GM18505 (cell line): Measurements from ENCODE around the gene PPP2R5C.
A peak's percentile ranks its signal among the peaks of the same experiment; 100 is the strongest.

Experiments
- ATAC-seq: cut with Tn5 transposase; IDR thresholded peaks from one replicate; pipeline ENCODE4 v1.9.1; 2021; ENCODE audit not compliant: unreplicated experiment
- POLR2A ChIP-seq: IDR thresholded peaks from 4 replicates; pipeline ENCODE4 v1.6.1; 2011; ENCODE audit warnings: borderline replicate concordance; ENCODE audit not compliant: insufficient read depth, insufficient read length; ENCODE audit errors: extremely low read depth

The PPP2R5C gene

GRCh38 chr14:101844219-101844618, 82.7 kb downstream of the PPP2R5C start:
- TF ChIP-seq POLR2A: no peak
- ATAC-seq: no peak

GRCh38 chr14:101844751-101845150, 83.2 kb downstream of the PPP2R5C start:
- TF ChIP-seq POLR2A: no peak
- ATAC-seq: no peak

DNA sequence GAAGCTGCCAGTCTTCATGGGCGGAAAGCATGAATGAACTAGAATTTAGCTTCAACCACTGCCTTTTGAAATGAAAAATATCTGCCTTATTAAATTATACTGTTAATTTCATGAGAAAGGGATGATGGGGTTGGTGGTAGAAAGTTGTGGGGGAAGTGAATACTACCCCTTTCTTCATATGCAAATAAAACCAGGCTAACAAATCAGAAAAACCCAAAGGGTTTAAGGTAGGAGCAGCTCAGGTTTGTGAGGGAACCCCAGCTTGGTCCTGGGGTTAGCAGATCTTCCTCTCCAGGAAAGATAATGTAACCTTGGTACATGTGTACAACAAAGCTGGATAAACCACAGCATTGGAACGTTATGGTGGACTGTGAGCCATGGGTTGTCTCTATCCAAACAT, 84.0 kb downstream of the PPP2R5C start:
- TF ChIP-seq POLR2A: no peak
- ATAC-seq: no peak

- no peak for TF ChIP-seq POLR2A
- no peak for ATAC-seq
Observed at GRCh38 chr14:101845896-101846295, 84.4 kb downstream of the PPP2R5C start.

GRCh38 chr14:101849125-101849524, 87.6 kb downstream of the PPP2R5C start:
- ATAC-seq: peak; percentile 52
- no peak for TF ChIP-seq POLR2A

- no peak for ATAC-seq
- TF ChIP-seq POLR2A: no peak
Observed at GRCh38 chr14:101849640-101850039, 88.1 kb downstream of the PPP2R5C start.

DNA sequence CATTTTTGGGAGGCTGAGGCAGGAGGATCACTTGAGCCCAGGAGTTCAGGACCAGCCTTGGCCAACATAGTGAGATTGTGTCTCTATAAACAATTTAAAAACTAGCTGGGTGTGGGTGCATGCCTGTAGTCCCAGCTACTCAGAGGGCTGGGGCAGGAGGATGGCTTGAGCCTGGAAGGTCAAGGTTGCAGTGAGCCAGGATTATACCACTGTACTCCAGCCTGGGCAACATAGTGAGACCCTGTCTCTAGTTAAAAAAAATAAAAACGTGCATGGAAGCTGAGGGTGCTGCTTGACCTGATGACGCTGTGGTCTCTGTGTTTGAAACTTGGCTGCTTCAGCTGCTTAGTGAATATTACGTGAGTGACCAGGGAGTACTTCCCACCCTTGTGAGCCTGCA, 89.7 kb downstream of the PPP2R5C start:
- ATAC-seq: no peak
- no peak for TF ChIP-seq POLR2A

GRCh38 chr14:101851736-101852405, 90.4 kb downstream of the PPP2R5C start:
- no peak for ATAC-seq
- no peak for TF ChIP-seq POLR2A

DNA sequence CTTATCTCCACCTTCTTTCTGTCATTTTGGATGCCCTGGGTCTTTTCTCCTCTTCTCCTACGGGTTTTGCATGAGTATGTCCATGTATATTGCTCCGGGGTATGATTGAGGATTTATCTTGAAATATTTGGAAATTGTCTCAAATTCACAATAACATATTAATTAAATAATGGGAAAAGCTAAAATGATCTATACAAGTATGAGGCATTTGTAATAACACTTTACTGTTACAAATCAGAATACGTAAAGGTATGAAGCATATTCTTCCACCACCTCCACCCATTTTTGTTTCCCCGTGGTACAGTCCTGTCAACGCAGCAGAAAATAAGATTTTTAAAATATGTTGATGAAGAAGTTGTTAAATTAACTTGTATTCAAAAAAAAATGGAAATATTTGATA, 91.3 kb downstream of the PPP2R5C start:
- no peak for ATAC-seq
- TF ChIP-seq POLR2A: no peak

DNA sequence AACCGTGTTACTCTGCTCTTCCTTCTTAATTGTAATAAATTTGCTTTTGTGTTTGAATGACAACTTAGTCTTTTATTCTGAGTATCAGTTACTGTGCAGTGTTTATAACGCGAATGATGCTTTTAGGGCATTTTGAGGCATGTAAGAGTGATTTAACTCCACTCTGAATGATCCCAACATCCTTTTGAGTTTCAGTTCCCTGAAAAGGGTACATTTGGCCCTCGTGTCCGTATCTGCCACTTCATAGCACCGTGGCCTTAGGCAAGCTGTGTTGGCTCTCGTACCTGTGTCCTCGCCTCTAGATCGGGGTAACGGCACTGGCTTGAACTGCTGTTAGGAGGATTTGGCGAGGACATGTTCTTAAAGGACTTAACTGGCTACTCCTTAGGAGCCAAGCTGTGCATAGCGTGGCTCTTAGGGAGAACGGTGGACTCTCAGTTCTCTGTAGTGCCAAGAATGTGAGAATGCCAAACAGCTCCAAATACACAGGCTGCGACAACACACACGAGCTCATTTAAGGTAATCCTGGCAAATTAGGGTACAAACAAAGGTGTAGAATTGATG, 92.0 kb downstream of the PPP2R5C start:
- no peak for TF ChIP-seq POLR2A
- ATAC-seq: no peak

DNA sequence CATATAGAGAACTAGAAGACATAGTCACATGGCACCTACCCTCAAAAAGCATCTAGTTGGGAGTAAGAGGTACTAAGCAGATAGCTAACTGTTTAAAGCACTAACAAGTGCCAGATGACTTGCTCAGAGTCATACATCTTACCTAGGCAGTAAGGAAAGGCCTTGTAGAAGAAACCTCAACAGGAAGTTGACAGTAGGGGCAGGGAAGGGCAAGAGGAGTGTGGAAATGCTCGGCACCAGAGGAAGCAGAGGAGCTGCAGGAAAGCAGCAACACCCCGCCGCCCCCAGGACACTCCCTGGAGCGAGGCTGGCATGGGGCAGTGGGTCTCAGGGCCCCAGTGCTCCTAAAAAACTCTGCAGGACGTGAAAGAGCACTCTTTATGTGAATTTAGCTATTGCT, 92.9 kb downstream of the PPP2R5C start:
- no peak for TF ChIP-seq POLR2A
- ATAC-seq: no peak

GRCh38 chr14:101855958-101856357, 94.4 kb downstream of the PPP2R5C start:
- ATAC-seq: no peak
- TF ChIP-seq POLR2A: no peak

- TF ChIP-seq POLR2A: no peak
- ATAC-seq: no peak
Observed at GRCh38 chr14:101856536-101856935, 95.0 kb downstream of the PPP2R5C start.

DNA sequence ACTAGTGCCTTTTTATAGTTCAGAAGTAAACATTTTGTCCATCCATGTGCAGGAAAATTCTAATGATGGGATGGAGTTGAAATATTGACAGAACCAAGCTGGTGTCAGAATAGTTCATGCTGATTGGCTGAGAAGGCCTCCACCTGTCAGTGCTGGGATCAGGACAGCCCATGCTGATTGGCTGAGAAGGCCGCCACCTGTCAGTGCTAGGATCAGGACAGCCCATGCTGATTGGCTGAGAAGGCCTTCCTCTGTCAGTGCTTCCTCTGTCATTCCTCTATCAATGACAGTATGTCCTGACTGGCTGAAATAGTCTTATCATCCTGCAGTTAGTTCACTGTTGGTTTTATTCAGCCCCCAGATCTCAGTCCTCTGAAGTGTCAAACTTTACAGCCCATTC, 95.7 kb downstream of the PPP2R5C start:
- TF ChIP-seq POLR2A: no peak

More for the DNA sequence above, 95.7 kb downstream of the PPP2R5C start:
- no peak for ATAC-seq
